ENCODE data around the gene PWWP2A.

PWWP2A gene

DNA sequence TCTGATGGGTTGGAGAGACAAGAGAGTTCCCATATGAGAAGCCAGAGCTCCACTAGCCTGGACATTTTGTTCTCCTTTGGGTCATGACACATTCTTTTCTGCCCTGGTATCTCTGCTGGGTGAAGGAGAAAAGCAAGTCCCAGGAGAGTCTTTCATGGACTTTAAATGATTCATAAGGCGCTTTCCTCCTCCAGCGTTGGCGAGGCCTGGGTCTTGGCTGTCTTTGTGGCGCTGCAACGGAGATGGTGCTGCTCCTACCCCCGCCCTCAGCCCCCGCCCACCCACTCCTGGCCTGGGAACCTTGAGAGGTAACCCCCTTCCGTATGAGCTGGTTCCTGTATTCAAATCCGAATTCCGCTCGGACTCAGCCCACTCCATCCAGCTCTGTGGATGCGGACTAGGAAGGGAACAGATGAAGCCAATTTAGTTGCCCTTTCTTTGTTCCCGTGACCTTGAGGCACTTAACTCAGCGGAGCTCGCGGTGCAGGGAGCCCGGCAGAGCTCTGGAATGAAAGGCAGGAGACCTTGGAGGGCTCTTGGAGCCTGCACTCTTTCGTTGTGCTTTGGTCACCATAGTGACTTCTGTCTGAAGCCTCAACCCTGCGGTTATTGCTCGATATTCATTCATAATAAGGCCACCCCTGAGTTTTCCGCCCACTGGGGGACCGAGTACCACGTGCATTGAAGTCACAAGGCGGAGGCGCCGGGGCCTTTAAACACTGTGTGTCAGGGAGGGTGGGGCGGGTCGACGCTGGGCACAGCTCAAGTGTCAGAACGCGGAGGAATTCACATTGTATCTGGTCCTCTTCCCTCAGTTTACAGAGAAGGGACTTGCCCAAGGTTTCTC is 14.0 kb upstream of the PWWP2A start:
- no peak for DNase-seq (ENCODE audit: low read depth in 2 of 2)

- no peak for DNase-seq (ENCODE audit: low read depth in 2 of 2)
These were observed 10.6 kb upstream of the PWWP2A start for GRCh38 chr5:160129841-160130240.

- no peak for DNase-seq (ENCODE audit: low read depth in 2 of 2)
These were observed 9.4 kb upstream of the PWWP2A start for GRCh38 chr5:160128632-160129031.

DNA sequence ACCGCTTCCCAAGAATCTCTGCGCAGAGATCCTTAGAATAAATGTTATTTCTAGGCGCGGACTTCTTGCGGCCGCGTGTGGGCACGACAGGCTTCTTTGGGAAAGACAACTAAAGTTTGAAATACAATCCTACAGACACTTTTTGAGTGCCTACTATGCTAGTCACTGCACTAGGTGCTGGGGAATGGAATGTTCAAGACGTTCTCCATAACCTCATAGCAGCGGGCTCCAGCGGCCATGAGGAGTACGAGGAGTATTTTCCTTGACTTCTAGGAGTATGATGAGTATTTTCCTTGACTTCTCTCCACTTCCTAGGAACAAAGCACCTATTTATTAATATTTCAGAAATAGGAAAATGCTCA is 636 bp upstream of the PWWP2A start:
- peak in 1 of 2 donors; percentile 1 for DNase-seq (ENCODE audit: low read depth in 2 of 2)

DNA sequence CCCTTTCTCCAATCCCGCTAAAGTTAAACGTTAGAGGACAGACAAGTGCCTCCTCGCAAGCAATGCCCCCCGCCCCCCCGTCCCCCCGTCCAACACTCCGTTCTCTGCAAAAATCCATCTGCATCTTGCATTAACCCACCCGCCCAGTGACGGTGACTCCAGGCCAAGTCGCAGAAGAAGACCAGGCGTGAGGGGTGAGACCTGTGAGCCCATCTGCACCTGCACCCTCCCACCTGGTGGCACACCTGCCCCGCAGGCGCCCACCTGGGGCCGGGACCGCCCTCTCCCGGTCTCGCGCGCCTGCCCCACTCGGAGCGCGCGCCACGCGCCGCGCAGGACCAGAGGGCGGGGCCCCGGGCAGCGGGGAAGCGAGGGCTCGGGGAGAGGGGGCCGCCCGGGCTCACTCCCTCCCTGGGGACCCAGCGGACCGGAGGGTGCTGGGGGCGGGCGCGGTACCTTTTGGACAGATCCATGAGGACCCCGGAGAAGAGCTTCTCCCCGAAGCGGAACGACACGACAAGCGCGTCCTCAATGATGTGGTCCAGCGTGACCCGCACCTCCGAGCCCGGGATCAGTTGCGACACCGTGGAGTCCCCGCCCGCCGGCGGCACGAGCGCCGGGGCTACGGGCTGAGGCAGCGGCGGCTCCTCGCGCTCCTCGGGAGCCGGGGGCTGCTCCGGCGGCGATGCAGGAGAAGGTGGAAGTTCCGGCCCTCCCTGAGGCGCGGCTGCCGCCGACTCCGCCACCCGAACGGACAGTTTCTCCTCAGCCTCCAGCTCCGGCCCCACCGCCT is 705 bp downstream of the PWWP2A start:
- peak; percentile 8 to 16 for DNase-seq (ENCODE audit: low read depth in 2 of 2)

DNA sequence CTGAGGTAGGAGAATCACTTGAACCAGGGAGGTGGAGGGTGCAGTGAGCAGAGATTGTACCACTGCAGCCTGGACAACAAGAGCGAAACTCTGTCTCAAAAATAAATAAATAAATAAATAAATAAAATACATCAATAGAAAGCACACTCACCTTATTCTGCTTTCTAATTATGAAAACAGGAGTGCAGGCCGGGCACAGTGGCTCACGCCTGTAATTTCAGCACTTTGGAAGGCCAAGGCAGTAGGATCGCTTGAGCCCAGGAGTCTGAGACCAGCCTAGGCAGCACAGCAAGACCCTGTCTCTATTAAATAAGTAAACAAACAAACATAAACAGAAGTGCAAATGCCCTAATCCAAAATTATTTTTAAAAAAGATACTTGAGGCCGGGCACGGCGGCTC is 2.3 kb downstream of the PWWP2A start:
- no peak for DNase-seq (ENCODE audit: low read depth in 2 of 2)

GRCh38 chr5:160108124-160108523 is 11.1 kb downstream of the PWWP2A start:
- DNase-seq (ENCODE audit: low read depth in 2 of 2), result no peak

DNA sequence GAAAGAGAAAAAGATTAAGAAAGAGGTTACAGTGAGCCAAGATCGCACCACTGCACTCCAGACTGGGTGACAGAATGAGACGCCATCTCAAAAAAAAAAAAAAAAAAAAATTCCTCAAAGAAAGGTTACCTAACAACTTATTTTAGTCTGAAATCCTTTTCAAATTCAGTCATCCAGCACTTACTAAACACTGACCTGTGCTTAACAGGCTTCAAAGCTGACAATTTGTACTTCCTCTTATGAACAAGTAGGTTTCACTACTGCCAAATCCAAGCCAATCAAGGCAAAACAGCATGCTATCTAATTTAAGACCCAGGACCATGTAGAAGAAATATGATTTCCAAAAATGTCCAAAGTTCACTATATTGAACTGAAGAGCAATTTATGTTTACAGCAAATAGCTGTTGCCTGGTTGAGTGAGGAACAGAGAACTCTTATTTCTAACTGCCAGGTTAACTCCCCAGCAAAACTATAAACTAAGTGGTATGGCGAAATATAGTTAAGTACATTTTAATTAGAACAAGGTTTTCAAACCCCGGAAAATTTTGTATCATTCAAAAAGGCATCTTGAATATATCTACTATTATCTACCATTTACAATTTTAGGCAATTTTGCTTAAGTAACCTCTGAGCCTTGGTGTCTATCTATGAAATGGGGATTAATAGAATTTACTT is 13.4 kb downstream of the PWWP2A start:
- DNase-seq (ENCODE audit: low read depth in 2 of 2), result no peak

GRCh38 chr5:160097991-160098390 is 21.3 kb downstream of the PWWP2A start:
- DNase-seq (ENCODE audit: low read depth in 2 of 2), result no peak

DNA sequence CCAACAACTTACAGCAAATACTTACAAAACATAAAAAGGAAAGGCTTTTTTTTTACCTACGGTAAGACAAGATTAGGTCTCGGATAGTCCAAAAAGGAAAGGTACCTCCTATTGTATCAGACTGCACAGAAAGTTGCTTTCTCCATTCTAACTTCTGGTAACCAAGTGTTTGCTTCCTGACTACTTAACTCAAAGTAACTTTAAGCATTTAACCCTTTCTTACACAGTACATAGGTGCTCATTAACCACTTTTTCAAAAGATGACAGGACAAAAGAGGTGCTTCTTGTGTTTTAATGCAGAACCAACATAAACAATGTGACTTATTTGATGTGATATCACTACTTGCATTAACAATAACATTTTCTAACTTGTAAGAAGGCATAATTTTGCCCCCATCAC is 23.1 kb downstream of the PWWP2A start:
- DNase-seq (ENCODE audit: low read depth in 2 of 2), result no peak

DNA sequence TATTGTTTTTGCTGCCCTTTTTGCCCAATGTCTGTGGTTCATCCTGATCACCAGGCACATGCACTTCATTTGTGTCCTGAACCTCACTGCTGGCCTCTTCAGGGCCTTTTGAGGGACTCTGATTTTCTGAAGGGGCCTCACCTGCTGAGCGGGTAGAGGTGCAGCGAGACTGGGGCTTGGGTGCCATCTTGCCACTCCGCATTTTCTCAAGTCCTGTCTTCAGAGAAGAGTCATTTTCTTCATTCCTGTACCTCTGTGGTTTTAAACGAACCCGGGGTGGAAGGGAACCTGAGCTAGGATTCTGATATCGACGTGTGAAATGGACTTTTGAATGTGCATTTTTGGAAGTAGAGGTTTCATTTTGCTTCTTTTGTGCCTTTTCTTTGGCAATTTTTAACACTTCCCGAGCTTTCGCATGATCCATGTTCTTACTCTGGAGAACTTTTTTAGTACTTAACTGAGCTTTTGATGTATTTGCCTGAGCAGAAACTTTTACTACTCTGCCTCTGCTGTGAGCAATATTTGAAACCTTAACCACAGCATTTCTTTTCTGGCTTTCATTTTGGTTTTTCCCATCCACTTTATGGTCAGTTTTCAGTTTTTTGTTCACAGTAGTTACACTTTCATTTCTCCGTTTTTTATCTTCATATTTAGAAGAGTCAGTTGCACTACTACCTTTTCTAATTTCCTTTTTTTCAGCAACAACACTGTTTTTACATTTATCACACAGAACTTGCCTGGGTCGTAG is 26.1 kb downstream of the PWWP2A start:
- DNase-seq (ENCODE audit: low read depth in 2 of 2), result no peak

GRCh38 chr5:160092514-160092913 is 26.7 kb downstream of the PWWP2A start:
- DNase-seq (ENCODE audit: low read depth in 2 of 2), result no peak

GRCh38 chr5:160090059-160090458 is 29.2 kb downstream of the PWWP2A start:
- DNase-seq (ENCODE audit: low read depth in 2 of 2), result no peak

DNA sequence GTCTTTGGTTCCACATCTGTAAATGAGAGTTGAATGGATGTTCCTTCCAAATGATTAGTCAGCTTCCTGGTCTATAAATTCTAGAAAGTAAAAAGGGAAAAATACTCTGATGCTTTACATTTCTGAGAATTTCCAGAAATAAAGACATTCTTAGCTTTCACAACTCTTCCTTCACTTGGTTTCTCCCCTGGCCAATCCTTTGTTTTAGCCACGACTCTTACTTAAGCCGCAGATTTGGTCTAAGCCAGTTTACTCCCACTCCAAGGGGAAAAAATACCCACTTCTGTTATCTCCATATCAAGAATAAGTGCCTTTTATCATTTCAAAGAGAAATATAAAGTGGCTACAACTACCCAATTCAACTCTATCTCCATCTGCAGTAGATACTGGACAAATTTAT is 29.7 kb downstream of the PWWP2A start:
- no peak for DNase-seq (ENCODE audit: low read depth in 2 of 2)

- no peak for DNase-seq (ENCODE audit: low read depth in 2 of 2)
These were observed 30.4 kb downstream of the PWWP2A start for GRCh38 chr5:160088805-160089204.

GRCh38 chr5:160087199-160087598 is 32.1 kb downstream of the PWWP2A start:
- no peak for DNase-seq (ENCODE audit: low read depth in 2 of 2)

GRCh38 chr5:160084144-160084543 is 35.1 kb downstream of the PWWP2A start:
- DNase-seq (ENCODE audit: low read depth in 2 of 2), result no peak

DNA sequence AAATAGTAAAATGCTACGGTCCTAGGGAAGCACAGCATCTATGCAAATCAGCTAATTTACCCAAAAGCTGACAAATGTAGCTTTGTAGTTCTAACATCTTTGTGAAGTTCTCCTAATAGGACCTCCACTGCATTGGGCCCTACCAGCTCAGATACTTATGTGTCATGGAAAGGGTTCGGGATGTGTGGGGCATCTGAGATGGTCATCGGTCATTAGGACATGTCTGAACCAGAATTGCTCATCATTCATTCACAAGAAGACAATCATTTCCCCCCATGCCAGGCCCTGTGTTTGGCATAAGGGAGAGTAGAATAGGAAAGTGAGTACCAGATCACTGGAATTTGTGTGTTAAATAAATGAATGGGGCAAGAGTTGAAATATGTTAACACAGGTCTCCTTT is 35.7 kb downstream of the PWWP2A start:
- no peak for DNase-seq (ENCODE audit: low read depth in 2 of 2)

DNA sequence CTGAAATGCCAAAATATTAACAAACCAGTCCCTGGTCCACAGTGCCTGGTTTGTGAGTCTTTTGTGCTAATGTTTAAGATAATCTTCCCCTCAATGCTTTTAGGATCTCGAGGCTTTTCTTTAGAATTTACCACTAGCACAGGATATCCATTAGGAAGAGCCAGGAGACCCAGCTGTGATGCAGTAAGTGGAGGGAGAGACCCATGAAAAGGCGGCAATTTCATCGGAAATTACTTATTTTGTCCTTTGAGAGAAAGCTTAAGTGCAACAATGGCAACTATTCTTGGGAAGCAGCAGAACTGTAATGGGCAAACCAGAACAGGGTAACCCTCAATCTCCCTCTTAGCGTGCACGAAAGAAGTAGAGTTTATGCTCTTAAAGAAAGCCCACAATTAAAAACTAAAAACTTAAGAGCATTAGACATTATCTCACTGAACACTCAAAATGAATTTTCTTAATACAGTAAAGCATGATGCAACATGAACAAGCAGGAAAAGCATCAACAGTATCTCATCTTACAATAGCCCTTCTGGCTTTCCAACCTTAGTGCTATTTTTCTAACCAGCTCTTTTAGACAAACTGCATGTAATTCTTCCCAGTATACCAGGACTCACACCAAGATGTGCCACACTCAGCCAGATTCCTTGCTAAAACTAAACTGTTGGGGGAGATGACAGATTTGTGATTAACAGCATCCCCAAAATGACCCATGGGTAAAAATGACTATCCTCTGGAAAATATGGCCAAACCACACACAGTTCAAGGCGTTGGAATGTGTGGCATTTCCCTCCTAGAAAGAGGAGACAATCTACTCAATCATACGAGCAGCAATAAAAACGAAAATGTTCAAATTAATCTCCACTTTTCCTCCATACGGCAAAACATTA is 36.4 kb downstream of the PWWP2A start:
- no peak for DNase-seq (ENCODE audit: low read depth in 2 of 2)

DNA sequence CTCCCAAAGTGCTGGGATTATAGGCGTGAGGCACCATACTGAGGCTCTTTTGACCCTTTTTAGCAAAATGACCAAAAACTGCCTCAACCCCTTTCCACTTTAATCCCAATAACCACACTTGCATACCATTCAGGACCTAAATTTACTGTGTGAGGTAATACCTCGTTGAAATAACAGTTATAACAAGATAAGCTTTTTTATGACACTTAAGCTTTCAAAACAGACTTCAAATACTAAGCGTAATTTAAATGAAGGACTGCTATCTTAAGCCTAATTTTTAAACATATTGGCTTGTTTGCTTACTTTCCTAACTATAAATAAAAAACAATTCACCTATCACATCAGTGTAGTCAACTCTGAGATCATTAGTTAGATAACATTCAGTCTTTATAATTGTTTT is 37.8 kb downstream of the PWWP2A start:
- no peak for DNase-seq (ENCODE audit: low read depth in 2 of 2)

DNA sequence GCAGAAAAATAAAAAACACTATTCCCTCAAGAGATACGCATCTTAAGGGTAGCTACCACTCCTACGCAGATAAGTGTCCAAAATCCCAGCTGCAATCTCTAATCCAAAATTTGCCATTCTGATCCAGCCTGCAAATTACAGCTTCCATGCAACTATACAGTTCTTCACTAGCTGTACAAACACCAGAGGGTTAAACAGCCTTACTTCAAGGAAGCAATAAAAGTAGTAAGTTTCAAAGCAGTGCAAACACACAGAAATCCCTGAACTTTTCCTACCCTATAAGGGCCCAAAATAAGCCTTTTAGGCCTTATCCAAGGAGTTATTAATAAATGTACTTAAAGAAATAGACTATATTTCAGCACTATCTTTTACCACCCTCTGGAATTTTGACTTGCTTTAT is 39.5 kb downstream of the PWWP2A start:
- DNase-seq (ENCODE audit: low read depth in 2 of 2), result no peak
